HK-2 (cell line): Measurements from ENCODE around the gene PNKD.

Experiments
- DNase-seq: peaks from one replicate; pipeline ENCODE4 v3.0.0-alpha.2; 2018; ENCODE audit not compliant: unreplicated experiment

The PNKD gene

DNA sequence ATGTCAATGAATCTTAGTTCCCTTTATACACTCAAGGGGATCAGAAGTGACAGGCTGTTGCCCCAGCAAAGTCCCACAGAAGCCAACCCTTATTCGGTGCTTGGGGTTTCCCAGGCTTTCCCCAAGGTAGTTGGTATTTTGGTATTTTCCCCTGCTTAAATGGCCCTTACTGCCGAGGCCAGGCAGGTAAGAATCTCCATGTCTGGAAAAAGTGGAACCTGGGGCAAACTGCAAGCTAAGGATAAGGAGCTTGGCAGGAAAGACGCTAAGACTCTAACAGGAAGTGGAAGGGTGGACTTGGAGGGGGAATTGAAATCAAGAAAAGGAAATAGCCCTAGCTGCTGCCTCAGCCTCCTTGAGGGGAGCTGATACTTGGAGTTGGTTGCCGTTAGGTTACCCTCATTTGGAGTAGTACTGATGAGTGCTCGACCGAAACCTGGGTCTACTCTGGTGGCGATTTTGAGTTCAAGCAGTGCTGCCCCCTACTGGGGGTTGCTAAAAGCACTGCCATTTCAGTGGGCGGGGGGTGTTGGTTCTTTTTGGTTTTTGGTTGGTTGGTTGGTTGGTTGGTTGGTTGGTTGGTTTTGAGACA lies 12.8 kb upstream of the PNKD start:
- no peak for DNase-seq

DNA sequence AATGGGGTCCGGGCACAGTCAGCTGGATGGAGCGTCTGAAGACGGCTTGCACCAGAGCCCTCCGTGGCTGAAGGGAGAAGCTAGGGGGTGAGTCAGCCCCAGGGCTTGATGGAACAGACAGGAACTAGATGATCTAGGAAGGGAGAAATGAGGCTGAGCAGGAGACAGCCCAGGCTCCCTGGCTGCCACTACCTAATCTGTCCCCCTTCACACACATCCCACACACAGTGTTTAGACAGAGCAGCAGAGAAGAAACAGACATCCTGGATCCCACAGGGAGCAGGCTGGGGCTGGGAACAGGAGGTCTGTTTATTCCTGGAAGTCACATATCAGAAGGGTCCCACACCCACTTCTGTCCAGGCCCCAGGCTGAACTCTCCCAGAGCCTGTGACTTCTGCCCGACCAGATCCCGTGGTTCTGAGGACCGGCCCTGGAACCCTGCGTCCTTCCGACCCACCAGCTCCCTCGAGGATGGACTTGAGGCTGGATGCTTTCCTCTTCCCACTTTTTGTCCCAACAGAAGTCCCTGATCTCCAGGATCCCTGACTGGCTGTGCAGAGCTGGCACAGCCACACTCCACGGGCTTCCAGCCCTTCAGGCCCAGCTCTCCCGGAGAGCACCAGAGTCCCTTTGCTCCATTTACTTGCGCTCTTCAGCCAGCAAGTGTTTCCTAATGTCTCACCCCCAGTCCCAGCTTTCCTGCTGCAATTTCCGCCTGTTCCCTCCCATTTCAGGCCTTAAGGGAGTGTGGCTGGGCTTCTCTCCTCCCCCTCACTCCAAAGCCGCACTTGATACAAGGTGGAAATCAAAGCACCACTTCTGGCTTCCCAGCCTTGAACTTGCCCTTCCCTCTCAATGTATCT lies 11.0 kb upstream of the PNKD start:
- DNase-seq, result no peak

DNA sequence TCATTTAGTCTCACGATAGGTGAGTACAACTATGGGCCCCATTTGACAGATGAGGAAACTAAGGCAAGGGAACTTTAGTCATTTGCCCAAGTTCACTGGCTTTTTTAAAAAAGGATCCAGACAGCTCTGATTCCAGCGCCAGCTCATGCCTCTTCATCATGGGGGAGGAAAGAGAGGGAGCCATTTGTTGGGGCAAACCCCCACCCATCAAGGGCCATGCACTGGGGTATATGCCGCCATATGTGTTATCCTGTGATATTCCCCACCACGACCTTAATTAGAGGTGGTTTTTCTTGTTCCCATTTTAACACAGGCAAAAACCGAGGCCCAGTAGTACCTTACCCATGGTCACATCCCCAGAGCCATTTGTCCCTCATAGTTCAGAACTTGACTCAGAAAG lies 10.2 kb upstream of the PNKD start:
- DNase-seq, result no peak

DNA sequence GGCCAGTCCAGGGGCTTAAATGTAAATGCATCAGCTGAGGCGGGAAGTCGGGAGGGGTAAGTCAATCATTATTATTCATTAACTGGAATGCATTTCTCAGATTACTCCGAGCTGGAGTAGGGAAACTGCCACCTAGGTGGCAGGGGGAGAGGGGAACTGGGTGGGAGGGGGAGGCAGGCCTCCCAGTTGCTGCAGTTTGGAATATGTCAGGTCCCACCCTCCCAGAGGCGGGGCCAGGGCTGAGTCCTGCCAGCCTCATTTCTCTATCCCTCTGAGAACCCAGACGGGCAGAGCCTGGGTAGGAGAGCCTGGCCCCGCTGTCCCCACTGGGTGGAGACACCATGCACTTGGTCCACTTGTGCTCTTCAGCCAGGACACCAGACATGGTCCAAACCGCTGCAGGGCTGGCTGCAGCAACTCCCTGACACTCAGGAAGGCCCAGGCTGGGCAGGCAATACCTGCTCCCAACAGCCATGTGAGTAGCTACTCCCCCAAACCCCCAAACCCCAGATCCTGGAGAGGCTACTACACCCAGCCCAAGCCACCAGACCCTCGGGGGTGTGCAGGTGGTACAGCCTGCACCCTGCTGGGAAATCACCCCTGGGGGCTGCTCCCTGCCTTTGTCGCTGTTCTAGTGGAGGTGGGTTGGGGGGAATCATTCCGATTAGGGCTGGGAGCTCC lies 9.4 kb upstream of the PNKD start, which contains the start of gene GPBAR1:
Gene GPBAR1 (plus strand): TSS at position 274 of the 681 bp plus-strand sequence. CDS start 1,710 bp downstream, outside the sequence.
- DNase-seq, result no peak

DNA sequence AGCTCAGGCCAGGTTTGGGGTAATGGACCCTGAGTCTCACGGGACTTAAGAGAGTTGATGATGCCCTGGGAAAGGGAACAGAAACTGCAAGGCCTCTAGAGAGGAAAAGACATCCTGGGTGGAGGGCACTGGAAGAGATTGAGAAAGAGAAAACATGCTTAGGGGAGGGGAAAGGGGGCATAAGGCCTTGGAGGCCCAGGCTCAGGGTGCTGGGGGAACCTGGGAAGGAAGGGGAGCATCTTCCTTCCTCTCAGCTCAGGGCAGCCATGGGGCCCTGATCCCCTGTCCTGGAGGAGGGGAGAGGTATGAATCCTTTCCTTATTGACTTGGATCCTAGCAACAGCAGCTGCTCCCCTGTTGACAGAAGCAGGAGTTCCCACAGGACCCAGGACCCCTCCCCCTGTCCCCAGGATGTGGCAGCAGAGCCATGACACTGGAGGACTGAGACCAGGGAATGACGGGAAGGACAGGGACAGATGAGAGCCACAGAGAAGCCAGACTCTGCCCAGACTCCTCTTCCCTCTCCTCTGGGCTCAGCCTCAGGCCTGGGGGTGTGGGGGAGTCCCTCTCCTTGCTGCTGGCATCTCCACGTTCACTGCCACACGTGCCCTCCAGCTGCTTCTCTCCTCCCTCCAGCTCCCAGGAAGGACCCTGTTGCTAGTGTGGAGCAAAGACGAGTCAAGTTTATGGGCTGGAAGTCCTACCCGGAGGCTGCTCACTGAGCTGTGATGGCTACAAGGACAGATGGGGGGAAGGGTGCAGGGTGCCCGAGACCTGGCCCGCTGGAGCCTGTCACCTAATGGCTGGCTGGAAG lies 8.7 kb upstream of the PNKD start:
- no peak for DNase-seq

DNA sequence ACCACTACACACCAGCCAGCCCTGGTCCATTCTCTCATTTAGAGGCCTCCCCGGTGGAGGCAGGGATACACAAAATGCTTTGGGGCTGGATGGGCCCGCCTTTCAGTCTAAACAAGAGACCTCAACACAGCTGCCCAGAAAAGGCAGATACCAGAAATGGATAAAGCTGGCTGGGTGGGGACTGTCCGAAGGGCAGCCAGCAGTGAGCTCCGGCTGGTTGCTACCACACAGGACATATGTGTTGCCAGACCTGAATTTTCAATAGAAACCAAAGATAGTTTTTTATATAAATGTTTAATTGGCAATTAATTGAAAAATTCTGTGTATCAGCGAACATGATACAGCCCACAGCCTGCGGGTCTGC lies 8.1 kb upstream of the PNKD start:
- DNase-seq, result no peak

DNA sequence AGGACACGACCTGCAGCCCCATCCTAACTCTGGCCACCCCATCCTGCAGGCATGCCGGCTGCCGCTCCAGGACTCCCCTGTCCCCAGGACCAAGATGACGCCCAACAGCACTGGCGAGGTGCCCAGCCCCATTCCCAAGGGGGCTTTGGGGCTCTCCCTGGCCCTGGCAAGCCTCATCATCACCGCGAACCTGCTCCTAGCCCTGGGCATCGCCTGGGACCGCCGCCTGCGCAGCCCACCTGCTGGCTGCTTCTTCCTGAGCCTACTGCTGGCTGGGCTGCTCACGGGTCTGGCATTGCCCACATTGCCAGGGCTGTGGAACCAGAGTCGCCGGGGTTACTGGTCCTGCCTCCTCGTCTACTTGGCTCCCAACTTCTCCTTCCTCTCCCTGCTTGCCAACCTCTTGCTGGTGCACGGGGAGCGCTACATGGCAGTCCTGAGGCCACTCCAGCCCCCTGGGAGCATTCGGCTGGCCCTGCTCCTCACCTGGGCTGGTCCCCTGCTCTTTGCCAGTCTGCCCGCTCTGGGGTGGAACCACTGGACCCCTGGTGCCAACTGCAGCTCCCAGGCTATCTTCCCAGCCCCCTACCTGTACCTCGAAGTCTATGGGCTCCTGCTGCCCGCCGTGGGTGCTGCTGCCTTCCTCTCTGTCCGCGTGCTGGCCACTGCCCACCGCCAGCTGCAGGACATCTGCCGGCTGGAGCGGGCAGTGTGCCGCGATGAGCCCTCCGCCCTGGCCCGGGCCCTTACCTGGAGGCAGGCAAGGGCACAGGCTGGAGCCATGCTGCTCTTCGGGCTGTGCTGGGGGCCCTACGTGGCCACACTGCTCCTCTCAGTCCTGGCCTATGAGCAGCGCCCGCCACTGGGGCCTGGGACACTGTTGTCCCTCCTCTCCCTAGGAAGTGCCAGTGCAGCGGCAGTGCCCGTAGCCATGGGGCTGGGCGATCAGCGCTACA lies 7.4 kb upstream of the PNKD start:
- DNase-seq, result no peak

DNA sequence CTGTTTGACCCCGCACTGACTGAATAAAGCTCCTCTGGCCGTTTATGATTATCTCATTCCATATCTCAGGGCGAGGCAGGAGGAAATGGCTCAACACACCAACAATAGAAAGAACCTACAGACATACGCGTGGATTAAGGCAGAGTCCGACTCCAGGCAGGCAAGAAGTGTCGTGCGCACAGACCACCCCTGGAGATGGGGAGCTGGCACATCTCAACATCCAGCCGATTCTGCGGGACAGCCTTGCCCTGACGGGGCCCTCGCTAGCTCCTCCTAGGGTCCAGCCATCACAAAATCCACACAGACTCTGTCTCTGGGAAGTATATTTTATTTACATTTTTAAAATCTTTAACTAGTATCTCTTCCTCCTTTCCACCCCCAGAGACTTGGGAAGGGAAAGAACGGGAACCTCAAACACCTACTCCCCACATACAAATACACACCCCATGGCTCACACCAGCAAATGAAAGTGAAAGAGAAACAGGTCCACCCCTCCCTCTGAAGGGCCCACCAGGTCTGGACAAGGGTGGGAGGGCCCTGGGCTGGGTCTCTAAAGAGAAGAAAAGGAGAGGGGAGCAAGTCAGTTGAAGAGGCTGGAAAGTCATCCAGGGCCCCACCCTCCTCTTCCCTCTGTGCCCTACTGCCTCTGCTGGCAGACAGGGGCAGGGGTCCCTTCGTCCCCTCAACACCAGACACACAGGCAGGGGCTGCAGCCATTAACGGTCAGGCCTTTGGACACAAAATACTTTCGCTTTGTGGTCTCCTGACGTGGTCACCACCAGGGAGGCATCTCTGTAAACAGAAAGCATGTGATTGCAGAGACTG lies 6.3 kb upstream of the PNKD start:
- no peak for DNase-seq

DNA sequence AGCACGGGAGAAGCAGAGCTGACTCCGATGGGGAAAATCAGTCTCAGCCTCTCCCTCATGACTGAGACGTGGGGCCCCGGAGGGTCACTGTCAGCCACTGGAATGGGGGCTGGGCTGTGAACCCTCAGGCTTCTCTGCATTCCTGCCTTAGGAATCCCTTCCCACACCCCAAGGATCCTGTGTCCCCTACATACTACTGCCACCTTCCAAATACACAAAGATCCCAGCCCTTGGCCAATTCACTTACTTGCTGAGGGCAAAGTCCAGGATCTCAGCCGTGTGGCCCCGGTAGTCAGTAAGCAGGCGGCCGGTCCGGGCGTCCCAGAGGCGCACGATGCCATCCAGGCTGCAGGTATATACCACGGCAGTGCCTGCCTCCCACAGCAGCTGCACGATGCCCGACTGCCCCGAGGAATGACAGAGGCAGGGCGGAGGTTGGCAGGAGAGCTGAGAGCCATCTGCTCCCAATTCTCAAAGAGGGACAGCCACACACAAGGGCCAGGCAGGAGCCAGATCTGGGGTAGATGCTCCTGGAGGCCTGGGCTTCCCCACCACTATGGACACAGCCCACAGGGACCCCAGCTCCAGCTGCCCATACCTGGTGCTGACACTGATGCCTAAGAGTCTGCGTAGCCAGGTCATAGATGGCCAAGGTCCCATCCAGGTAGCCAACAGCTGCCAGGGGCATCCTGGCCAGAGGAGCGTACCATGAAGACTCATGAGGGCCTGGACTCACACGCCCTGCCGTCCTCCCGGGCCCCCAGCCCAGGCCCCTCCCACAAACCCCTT lies 5.4 kb upstream of the PNKD start:
- DNase-seq, result no peak

DNA sequence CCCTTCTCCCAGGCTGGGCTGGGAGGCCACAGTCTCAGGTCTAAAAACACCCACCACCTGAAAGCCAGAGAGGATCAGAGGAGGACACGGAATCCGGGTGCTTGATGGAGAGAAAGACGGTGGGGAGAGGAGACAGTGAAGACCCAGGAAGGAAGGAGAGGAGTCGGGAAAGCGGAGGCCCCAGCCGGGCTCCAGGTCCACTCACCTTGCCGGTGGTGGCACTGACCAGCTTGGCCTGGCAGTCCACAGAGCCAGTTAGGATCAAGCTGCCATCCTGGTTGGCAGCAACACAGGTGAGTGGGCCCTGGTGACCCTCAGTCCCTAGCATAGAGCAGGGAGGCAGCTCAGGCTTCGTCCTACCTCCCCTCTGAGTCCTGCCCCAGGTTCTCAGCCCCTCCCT lies 4.7 kb upstream of the PNKD start:
- no peak for DNase-seq

DNA sequence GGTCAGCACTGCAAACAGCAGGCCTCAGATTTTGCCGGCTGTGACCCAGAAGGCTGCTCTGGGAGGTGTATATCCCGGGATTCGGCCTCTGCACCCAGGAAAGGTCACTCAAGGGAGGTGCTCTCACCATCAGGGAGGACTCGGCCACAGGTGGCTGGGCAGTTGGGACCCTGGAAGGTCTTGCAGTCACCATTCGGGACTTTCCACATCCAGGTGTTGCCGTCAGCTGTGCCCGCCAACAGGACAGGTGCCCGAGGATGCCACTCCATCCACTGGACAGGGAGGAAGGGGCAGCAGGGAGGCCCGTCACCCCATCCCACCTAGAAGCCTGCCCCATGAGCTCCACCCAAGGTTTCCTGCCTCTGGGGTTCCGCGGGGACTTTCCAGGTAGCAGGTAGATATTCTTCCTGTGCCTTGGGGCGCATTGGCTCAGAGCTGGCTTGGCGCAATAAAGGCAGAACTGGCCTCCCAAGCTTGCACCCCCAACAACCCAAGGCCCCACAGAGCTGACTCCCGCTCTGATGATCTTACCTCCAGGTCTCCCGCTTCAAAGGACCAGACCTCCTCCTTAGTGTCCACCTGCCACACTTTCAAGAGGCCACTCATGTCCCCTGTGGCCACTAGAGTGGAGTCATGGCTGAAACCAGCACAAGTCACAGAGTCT lies 3.9 kb upstream of the PNKD start:
- DNase-seq, result no peak

DNA sequence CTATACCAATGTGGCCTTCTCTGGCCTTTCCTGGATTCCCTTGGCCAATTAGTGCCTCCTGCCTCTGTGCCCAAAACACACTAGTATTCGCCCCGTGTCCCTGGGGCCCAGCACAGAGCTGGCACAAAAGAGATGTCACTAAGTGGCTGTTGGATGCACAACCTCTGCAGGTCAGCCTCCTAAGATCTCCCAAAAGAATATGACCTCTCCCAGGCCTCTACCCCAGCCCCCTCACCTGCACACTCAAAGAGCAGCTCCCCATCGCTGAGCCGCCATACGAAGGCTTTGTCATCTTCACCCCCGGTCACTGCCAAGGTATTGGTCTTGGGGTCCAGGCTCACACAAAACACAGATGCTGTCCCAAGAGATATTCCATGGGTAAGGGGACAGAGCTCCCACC lies 3.1 kb upstream of the PNKD start:
- no peak for DNase-seq

DNA sequence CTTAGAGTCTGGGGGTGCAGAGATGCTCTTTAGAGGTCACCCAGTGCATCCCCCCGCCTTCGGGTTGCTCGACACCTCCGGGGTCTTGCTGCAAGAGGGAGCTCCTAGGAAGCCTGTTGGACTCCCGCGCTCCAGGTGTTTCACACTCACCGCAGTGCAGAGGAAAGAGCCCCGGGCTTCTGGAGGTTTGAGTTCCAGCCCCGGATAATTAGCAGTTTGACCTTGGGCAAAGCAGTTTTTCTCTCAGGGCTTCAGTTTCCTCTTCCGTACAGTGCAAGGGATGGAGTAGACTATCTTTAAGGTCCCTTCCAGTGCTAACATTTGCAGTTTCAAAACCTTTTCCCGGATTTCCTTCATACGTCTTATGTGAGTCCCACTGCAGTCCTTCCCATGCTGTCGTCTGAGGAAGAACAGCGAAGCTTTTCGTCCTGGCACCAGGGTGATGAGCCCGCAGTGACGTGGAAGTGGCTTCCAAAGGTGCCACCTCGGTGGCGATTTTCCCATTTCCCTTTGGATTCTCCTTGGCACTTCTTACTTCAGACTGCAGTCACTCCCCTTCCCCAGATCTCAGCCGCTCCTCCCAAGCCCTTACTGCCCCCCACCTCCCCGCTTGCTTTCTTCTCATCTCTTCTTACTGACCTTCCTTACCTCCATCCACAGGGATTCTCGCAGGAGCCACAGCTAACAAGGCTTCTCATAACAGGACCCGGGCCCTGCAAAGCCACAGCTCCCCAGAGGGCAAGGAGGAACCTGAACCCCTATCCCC lies 585 bp downstream of the PNKD start:
- no peak for DNase-seq

DNA sequence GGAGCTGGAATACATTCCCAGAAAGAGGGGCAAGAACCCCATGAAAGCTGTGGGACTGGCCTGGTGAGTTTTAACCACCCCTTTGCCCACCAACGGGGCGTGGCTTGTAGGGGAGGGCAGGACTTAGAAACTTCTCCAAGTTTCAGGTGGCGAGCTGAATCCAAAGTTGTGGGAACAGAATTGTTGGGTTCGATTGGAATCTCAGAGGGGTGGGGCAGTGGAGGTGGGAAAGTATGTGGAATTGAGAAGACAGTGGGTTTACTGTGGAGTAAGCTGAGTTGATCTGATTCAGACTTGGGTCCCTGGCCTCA lies 1.1 kb downstream of the PNKD start:
- no peak for DNase-seq

DNA sequence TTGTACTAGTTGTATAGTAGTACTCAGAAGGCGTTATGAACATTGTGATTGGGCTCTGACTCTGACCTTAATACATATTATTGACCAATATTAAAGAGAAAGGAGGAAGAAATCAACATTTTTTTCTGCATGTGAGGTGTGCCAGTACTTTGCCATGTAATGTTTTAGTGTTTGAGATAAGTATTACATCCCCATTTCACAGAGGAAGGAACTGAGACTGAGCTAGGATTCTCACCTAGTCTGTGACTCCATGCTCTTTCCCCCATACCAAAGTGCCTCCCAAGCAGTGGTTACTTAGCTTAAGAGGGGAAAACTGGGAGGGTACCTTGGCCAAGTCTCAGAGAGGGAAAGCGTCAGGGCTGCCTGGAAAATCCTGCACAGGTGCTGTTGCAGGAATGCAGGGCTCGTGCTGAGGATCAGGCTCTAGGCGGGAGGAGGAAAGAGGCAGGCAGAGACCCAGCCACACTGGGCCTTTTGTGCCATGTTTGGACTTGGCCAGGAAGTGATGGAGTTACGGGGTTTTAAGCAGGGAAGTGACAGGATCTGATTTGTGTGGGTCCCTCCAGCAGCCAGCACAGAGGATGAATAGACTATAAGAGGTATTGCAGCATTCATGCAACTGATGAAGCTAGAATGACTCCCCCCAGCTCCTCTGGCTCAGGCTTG lies 1.7 kb downstream of the PNKD start:
- DNase-seq, result no peak

DNA sequence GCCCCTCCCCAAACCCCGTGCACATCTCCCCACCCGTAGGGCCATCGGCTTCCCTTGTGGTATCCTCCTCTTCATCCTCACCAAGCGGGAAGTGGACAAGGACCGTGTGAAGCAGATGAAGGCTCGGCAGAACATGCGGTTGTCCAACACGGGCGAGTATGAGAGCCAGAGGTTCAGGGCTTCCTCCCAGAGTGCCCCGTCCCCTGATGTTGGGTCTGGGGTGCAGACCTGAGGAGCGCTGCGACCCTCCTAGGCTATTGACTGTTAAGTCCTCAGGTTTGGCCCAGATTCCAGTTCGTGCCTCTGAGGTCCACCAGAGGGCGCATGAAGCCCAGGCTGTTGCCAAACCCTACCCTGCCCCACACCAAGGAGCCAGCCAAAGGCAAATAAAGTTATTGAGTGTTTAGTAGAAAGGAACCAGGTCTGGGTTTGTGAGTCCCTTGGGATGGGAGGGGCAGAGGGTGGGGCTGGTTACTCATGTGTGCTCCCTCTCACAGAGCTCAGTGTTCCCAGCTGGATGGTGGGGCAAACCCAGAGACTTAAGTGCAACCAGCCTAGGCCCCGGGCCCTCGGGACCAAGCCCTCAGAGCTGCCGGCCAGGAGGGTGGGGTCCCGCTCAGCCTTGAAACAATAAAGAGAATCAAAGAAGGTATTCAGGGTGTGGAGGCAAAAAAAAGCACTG lies 2.4 kb downstream of the PNKD start:
- DNase-seq, result peak; percentile 85
